Endothelial cell of umbilical vein (primary cell): Measurements from ENCODE around the gene ACER3. TPM values are rescaled to one million over a fixed set of nuclear protein-coding genes. Genes with fewer than 3 reads are reported as not detected.

Experiments used
- BruUV-seq: library from RNA; stranded (reverse); fragments of 400-500 nt; replicated peaks from 2 replicates; lab custom pipeline; 2021; lab: Mats Ljungman, UMichigan
- CTCF ChIA-PET: fragments of 300-600, 350-600 bp; sonication (Branson Sonifier 250); formaldehyde crosslinking; loops from one replicate; lab custom pipeline; 2021; ENCODE audit warnings: antibody characterized with exemption, inconsistent platforms; lab: Charles Lee
- POLR2A ChIA-PET: fragments of 300-600, 350-600 bp; sonication (Branson Sonifier 250); formaldehyde crosslinking; loops from one replicate; lab custom pipeline; 2021; ENCODE audit warnings: antibody characterized with exemption, inconsistent platforms; lab: Charles Lee
- DNase-seq: peaks from one replicate; pipeline ENCODE4 v3.0.0-alpha.2; 2011; ENCODE audit warnings: low read depth, low spot score
- FAIRE-seq: peaks from 2 replicates; lab custom pipeline; 2011; peaks lifted over from hg19 to GRCh38; lab: Jason Lieb, UNC
- H2AFZ ChIP-seq: 2 replicates; pipeline ENCODE4 v1.6.0; 2012; ENCODE audit warnings: low read depth, low read length, control low read depth, inconsistent platforms
- H3K27ac ChIP-seq: 2 replicates; pipeline ENCODE4 v1.5.1; 2011; ENCODE audit warnings: low read depth, mild to moderate bottlenecking, control low read depth, low read length, moderate library complexity; ENCODE audit not compliant: insufficient read depth
- H3K27me3 ChIP-seq, 2 experiments: 2 replicates each; pipeline versions ENCODE4 v1.6.0 to v1.6.1; 2011; ENCODE audit warnings: low read length in 2 of 2, mixed read lengths in 1 of 2; ENCODE audit not compliant: control insufficient read depth in 2 of 2, insufficient read depth in 2 of 2
- H3K36me3 ChIP-seq, 2 experiments: 2 replicates in 1 of 2; 3 replicates in 1 of 2; pipeline ENCODE4 v1.5.1; 2011; ENCODE audit warnings: low read length in 2 of 2, mild to moderate bottlenecking in 1 of 2, moderate library complexity in 1 of 2; ENCODE audit not compliant: control insufficient read depth in 2 of 2, insufficient read depth in 2 of 2; ENCODE audit errors: extremely low read depth in 1 of 2
- H3K4me1 ChIP-seq: 3 replicates; pipeline ENCODE4 v1.5.1; 2011; ENCODE audit warnings: mild to moderate bottlenecking, low read length; ENCODE audit not compliant: control insufficient read depth, insufficient read depth; ENCODE audit errors: extremely low read depth
- H3K4me2 ChIP-seq: 2 replicates; pipeline ENCODE4 v1.6.1; 2011; ENCODE audit warnings: low read length, control low read depth, mixed read lengths; ENCODE audit not compliant: insufficient read depth
- H3K4me3 ChIP-seq, 3 experiments: fragments of 200-600 bp in 1 of 3; sonication (generic), shearing (Covaris generic) in 1 of 3; replicated peaks in 1 of 3; 2 replicates each; pipeline ENCODE4 v1.5.1; 2011 to 2016; ENCODE audit warnings: control low read depth in 3 of 3, low read length in 3 of 3, mild to moderate bottlenecking in 2 of 3, inconsistent platforms in 1 of 3, low read depth in 1 of 3, moderate library complexity in 1 of 3; ENCODE audit not compliant: insufficient read depth in 1 of 3
- H3K79me2 ChIP-seq: 2 replicates; pipeline ENCODE4 v1.6.0; 2012; ENCODE audit warnings: low read length, inconsistent platforms; ENCODE audit not compliant: control insufficient read depth, insufficient read depth
- H3K9ac ChIP-seq: replicated peaks from 2 replicates; pipeline ENCODE3; 2011; ENCODE audit warnings: low read length, control low read depth; ENCODE audit not compliant: insufficient read depth; ENCODE audit errors: extremely low read depth
- H3K9me1 ChIP-seq: replicated peaks from 3 replicates; pipeline ENCODE4 v1.6.0; 2011; ENCODE audit warnings: mild to moderate bottlenecking, low read length; ENCODE audit not compliant: control insufficient read depth, insufficient read depth; ENCODE audit errors: extremely low read depth
- H3K9me3 ChIP-seq: replicated peaks from 2 replicates; pipeline ENCODE4 v1.5.1; 2012; ENCODE audit warnings: low read length, inconsistent platforms; ENCODE audit not compliant: control insufficient read depth, insufficient read depth
- H4K20me1 ChIP-seq: replicated peaks from 2 replicates; pipeline ENCODE3; 2011; ENCODE audit warnings: mild to moderate bottlenecking, low read length; ENCODE audit not compliant: control insufficient read depth, insufficient read depth; ENCODE audit errors: extremely low read depth
- EZH2 ChIP-seq: IDR thresholded peaks from 2 replicates; pipeline ENCODE4 v1.6.1; 2012; ENCODE audit warnings: borderline replicate concordance, low read depth, mild to moderate bottlenecking, moderate library complexity, low read length, inconsistent platforms; ENCODE audit not compliant: severe bottlenecking
- FOS ChIP-seq: IDR thresholded peaks from 2 replicates; pipeline ENCODE4 v1.6.1; 2011; ENCODE audit warnings: mild to moderate bottlenecking, low read length, moderate library complexity, borderline replicate concordance; ENCODE audit not compliant: insufficient read depth
- GATA2 ChIP-seq: IDR thresholded peaks from 2 replicates; pipeline ENCODE4 v1.7.0; 2011; ENCODE audit warnings: low read depth, mild to moderate bottlenecking, moderate library complexity, mixed read lengths, low read length; ENCODE audit not compliant: insufficient read length, insufficient read depth
- JUN ChIP-seq: IDR thresholded peaks from 2 replicates; pipeline ENCODE4 v1.6.1; 2011; ENCODE audit warnings: borderline replicate concordance, low read depth; ENCODE audit not compliant: insufficient read length, insufficient read depth
- MYC ChIP-seq: IDR thresholded peaks from one replicate; pipeline ENCODE4 v1.6.1; 2011; ENCODE audit warnings: mild to moderate bottlenecking, low read depth, low read length
- POLR2A ChIP-seq: IDR thresholded peaks from 2 replicates; pipeline ENCODE4 v1.6.1; 2012; ENCODE audit warnings: low read depth, mild to moderate bottlenecking, control low read depth, low read length
- POLR2AphosphoS5 ChIP-seq: IDR thresholded peaks from 2 replicates; pipeline ENCODE4 v1.6.1; 2012; ENCODE audit warnings: low read depth, mild to moderate bottlenecking, control low read depth, low read length, moderate library complexity; ENCODE audit not compliant: insufficient read depth
- dilution Hi-C: fragments of 300-500 bp; cut with MboI; formaldehyde crosslinking; loops from one replicate; pipeline ENCODE4 v1.15.0; 2019; ENCODE audit warnings: low sequenced_read_pairs; ENCODE audit not compliant: extremely low pct_ligation_motif_present
- intact Hi-C: fragments of 100-400 bp; cut with micrococcal nuclease; formaldehyde crosslinking; loops from one replicate; pipeline ENCODE4 v1.10.0; 2022
- polyA plus RNA-seq, 4 experiments: library from polyadenylated mRNA; depleted of rRNA in 3 of 4; stranded (reverse) in 3 of 4; unstranded in 1 of 4; fragments of >200 nt; gene quantifications; 2 replicates each; pipeline versions ENCODE4 v1.2.1 to v1.2.3, GENCODE V29; 2011 to 2012; ENCODE audit warnings: missing spikeins in 1 of 4
- total RNA-seq: library from RNA; stranded (reverse); gene quantifications from 2 replicates; pipeline ENCODE4 v1.2.3, GENCODE V29; 2021
- TF ChIP-seq, protein P1 (sequence below): IDR thresholded peaks from 2 replicates; pipeline ENCODE4 v1.6.1; 2011; ENCODE audit not compliant: insufficient read depth, insufficient read length
- TF ChIP-seq, protein P2 (sequence below), 2 donors: IDR thresholded peaks; 1 replicate in 1 of 2; 2 replicates in 1 of 2; pipeline ENCODE4 v1.5.1; 2011; ENCODE audit warnings: low read length in 2 of 2, mild to moderate bottlenecking in 2 of 2, moderate library complexity in 2 of 2, control low read depth in 1 of 2, inconsistent platforms in 1 of 2, low read depth in 1 of 2; ENCODE audit not compliant: insufficient read depth in 1 of 2; ENCODE audit errors: extremely low read depth in 1 of 2

Gene ACER3
- total and polyA plus RNA-seq, 2 donors (not counting 3 experiments of a cell fraction or from before 2014, with no cell fraction given): 9.9 to 31.6 TPM

DNA sequence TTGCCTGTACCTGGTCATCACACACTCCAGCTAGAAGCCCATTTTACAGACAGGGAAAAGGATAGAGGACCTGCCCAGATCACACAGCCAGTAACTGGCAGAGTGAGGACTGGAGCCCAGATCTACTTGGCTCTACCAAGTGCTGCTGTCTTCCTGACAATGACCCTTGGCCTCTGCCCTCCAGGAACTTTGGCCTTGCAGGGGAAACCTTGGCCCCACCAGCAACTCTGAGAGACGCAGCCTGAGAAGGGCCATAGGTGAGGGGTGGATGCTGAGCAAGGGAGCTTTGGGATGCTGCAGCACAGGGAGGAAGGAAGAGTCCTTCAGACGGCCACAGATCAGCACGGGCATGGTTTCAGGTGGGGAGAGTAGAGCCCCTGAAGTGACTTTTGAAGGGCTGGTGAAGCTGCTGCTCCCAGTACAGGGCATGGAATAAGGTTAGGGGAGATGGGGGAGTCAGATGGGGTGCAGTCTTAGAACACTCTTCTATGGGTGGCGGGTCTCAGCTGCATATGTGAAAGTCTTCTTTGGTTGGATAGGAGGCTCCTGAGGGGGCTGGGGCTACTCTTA, 204.0 kb downstream of the ACER3 start:
- FAIRE-seq: no peak
- POLR2A ChIA-PET: no interaction called here
- no peak for TF ChIP-seq POLR2AphosphoS5
- no peak for TF ChIP-seq GATA2
- TF ChIP-seq FOS: no peak
- TF ChIP-seq EZH2: no peak
- TF ChIP-seq, protein P1, sequence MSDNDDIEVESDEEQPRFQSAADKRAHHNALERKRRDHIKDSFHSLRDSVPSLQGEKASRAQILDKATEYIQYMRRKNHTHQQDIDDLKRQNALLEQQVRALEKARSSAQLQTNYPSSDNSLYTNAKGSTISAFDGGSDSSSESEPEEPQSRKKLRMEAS: no peak
- no peak for TF ChIP-seq JUN
- TF ChIP-seq POLR2A: no peak
- TF ChIP-seq MYC: no peak
- TF ChIP-seq, protein P2, sequence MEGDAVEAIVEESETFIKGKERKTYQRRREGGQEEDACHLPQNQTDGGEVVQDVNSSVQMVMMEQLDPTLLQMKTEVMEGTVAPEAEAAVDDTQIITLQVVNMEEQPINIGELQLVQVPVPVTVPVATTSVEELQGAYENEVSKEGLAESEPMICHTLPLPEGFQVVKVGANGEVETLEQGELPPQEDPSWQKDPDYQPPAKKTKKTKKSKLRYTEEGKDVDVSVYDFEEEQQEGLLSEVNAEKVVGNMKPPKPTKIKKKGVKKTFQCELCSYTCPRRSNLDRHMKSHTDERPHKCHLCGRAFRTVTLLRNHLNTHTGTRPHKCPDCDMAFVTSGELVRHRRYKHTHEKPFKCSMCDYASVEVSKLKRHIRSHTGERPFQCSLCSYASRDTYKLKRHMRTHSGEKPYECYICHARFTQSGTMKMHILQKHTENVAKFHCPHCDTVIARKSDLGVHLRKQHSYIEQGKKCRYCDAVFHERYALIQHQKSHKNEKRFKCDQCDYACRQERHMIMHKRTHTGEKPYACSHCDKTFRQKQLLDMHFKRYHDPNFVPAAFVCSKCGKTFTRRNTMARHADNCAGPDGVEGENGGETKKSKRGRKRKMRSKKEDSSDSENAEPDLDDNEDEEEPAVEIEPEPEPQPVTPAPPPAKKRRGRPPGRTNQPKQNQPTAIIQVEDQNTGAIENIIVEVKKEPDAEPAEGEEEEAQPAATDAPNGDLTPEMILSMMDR (IDR thresholded peaks at IDR 0.05; ENCODE audit: extremely low read depth in 1 of 2, insufficient read depth in 1 of 2, low read depth in 1 of 2, low read length in 2 of 2): no peak
- dilution Hi-C loops: no loop called here
- Histone ChIP-seq H4K20me1 (no peaks in the 10 kb centered on the region), H3K4me1 (peaks cover 11% of the 10 kb centered on the region), H3K4me2 (no peak overlapping the region), H3K9me3 (no peaks in the 10 kb centered on the region), H3K79me2 (no peaks in the 10 kb centered on the region), H3K27ac (no peak overlapping the region), H3K4me3 (no peak overlapping the region), H2AFZ (no peak overlapping the region), H3K9me1 (no peaks in the 10 kb centered on the region), H3K27me3 (peaks cover 3 to 6% of the 10 kb centered on the region in 2 experiments), H3K9ac (no peak overlapping the region), H3K36me3 (no peaks in the 10 kb centered on the region)
- CTCF ChIA-PET: interaction anchor here (1.1 to 6.4 kb wide), 6 partner anchors 12 to 37 kb away, joined by 3 to 148 read pairs (median 20); no protein-coding TSS in a partner anchor
- no TSS peak for BruUV-seq
- no peak for DNase-seq
- intact Hi-C loops: no loop called here
